Fibroblast of villous mesenchyme (primary cell): ENCODE results near the gene CFAP46. TPM values are rescaled to one million over a fixed set of nuclear protein-coding genes. Genes with fewer than 3 reads are reported as not detected.

Source experiments
- DNase-seq: peaks from one replicate; pipeline ENCODE4 v3.0.0-alpha.2; 2010; ENCODE audit warnings: low read depth
- H3K4me3 ChIP-seq: 2 replicates; pipeline ENCODE4 v1.5.1; 2011; ENCODE audit warnings: low read depth, mild to moderate bottlenecking, low read length
- total RNA-seq: library from RNA; depleted of rRNA; stranded (reverse); fragments of >200 nt; gene quantifications from 2 replicates; pipeline ENCODE4 v1.2.3, GENCODE V29; 2012
- TF ChIP-seq, protein P1 (sequence below): IDR thresholded peaks from 2 replicates; pipeline ENCODE4 v1.5.1; 2012; ENCODE audit warnings: low read depth, mild to moderate bottlenecking, low read length; ENCODE audit not compliant: insufficient read depth

Gene CFAP46
- total RNA-seq, 1 donor: under 0.01 TPM

DNA sequence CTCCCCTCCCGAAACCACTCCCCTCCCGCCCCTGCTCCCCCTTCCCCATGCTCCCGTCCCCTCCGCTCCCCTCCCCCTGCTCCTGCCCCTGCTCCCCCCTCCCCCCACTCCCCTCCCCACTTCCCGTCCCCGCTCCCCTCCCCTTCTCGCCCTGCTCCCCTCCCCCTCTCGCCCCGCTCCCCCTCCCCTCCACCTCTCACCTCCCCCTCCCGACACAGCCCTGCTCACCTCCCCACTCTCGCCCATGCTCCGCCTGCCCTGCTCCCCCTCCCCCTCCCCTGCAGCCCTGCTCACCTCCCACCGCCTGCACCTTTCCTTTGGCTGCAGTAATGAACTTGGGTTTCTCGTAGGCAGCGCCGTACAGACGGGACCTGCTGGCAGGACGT lies 106.5 kb downstream of the CFAP46 start:
- TF ChIP-seq, protein P1, sequence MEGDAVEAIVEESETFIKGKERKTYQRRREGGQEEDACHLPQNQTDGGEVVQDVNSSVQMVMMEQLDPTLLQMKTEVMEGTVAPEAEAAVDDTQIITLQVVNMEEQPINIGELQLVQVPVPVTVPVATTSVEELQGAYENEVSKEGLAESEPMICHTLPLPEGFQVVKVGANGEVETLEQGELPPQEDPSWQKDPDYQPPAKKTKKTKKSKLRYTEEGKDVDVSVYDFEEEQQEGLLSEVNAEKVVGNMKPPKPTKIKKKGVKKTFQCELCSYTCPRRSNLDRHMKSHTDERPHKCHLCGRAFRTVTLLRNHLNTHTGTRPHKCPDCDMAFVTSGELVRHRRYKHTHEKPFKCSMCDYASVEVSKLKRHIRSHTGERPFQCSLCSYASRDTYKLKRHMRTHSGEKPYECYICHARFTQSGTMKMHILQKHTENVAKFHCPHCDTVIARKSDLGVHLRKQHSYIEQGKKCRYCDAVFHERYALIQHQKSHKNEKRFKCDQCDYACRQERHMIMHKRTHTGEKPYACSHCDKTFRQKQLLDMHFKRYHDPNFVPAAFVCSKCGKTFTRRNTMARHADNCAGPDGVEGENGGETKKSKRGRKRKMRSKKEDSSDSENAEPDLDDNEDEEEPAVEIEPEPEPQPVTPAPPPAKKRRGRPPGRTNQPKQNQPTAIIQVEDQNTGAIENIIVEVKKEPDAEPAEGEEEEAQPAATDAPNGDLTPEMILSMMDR: no peak
- H3K4me3 ChIP-seq: no peak overlapping the region
- no peak for DNase-seq

DNA sequence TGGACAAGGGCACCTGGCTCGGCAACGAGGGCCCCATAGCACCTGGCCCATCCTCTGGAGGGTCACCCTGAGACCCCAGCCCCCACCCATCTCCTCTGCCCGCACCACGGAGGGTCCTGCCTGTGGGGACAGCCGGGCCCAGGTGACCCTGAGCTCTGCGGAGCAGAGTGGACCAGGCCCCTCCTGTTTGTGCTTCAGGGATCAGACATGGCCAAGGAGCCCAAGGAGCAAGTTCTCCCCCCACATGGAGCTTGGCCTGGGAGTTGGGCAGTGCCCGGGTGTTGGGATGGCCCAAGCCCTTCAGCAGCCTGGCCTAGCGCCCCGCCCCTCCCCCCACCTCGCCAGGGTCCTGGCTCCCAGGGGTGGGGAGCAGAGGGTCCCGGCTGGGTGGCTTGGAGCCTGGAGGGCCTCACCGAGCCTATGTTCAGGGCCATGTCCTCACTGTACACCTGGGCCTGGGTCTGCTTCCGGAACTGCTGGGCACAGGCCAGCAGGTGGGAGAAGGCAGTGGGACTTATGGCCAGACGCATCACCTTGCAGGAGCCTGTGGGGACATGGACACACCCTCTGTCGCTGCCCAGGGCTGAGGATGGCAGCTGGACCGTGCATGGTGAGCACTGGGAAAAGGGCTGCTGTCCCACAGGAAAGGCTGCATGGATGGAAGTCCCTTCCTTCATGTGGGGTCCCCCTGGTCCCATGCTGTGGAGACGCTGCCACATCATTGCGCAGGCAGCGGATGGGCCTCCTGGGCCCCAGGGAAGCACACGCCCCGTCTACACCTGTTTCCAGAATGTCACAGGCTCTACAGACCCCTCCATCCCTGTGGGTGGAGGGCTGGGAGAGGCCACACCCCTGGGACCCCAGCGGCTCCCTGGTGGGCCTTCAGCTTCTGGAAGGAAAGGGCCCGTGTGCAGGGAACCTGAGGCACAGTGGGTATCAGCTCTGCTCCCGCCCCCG lies 107.2 kb downstream of the CFAP46 start:
- DNase-seq: no peak
- H3K4me3 ChIP-seq: no peak overlapping the region
- TF ChIP-seq, protein P1: no peak

DNA sequence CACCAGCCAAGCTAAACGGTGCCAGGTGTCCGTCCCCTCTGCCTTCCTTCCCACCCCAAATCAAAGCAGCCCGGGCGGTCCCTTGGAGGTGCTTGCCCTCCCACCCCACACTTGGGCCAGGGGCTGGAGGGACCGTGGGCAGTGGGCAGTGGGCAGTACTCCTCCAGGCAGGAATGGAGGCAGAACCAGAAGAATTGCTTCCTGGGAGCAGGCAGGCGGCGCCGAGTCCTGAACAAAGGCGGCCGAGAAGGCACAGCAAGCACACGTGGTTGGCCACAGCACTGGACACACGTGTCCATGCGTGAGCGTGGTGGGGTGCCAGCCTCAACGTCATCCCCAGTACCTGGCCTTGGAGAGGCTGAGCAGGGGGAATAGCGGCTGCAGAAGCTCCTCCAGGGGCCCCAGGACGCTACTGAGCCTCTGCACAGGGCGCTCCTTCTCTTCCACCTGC lies 108.0 kb downstream of the CFAP46 start:
- TF ChIP-seq, protein P1: no peak
- H3K4me3 ChIP-seq: no peak overlapping the region
- DNase-seq: no peak

DNA sequence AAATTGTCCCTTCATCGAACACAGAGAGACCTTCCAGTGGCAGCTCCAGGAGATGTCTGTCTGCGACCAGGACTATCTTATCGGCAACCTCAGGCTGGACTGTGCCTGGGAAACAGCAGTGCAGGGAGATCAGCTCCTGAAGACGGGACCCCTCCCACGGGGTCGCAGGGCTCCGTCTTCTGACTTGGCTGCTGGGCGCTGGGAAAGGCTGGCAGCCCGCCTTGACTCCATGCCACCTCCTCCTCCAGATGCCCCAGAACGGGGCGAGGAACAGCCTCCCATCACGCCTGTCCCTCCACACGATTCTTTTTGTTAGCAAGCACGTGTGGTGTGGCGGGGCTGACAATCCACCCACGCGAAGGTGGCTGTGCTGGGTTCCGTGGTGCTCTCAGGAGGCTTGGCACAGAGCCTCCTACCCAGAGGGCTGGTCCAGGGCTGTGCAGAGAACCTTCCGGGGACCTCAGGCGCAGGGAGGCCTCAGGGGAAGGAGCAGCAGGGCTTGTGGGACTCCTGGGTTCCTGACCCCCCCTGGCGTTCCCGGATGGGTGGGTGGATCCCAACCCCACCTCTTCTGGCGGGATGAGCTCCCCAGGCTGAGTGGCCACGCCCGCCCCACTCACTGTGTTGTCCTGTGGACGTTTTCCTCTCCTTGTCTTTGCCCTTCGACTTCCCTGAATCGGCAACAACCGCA lies 108.8 kb downstream of the CFAP46 start:
- TF ChIP-seq, protein P1: no peak
- no peak for DNase-seq
- H3K4me3 ChIP-seq: no peak overlapping the region

DNA sequence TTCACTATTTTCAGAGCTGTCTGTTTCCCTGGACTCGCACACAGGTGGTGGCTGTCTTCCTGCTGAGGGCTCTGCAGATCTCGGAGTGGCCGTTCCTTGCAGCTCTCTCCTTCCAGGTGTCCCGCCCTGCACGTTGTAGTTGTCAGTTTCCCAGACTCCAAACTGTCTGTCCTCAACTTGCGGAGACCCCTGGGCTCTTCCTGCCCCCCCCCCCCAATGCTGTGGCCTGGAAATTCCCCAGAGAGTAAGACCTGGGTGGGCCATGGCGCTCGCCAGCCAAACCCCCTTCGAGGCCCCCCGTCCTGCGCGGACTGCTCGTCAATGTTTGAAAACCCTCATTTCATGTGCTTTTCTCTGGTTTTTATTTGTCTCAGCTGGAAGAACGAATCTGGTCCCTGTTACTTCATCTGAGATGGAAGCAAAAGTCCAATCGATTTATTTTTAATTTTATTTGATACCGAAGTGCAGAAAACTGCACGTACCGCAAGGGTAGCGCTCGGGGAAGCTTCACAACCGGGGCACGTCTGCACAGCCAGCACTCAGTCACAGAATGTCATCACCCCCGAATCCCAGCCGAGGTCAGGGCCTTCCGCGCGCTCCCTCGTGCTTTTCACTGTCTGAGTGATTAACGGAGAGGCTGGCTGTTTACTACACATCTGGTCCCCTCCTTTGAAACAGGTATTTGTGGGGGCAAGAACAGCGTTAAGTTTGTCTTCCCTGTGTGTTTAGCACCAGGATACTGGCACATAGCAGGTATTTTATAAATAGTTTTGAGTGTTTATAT lies 110.0 kb downstream of the CFAP46 start:
- TF ChIP-seq, protein P1: no peak
- DNase-seq: no peak
- no peak overlapping the region for H3K4me3 ChIP-seq

DNA sequence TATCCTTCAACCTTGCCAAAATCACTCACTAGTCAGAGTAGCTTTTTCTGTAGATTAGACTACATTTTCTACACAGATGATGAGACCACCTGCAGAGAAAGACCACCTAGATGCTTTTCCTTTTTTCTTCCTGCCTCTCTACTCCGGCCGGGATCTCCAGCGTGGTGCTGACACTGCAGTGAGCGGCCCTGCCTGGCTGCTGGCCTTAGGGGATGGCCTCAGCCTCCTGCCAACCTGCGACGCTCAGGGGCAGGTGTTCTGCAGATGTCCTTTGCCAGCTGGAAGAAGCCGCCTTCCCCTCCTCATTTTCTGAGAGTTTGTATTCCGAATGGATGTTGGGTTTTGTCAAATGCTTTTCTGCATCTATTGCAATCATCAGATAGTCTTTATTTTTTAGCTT lies 113.0 kb downstream of the CFAP46 start:
- H3K4me3 ChIP-seq: no peak overlapping the region
- TF ChIP-seq, protein P1: no peak
- no peak for DNase-seq
